ENCODE data around the gene ADAMTS19. TPM values are rescaled to one million over a fixed set of nuclear protein-coding genes. Genes with fewer than 3 reads are reported as not detected.
A peak's percentile ranks its signal among the peaks of the same experiment; 100 is the strongest.

The ADAMTS19 gene
- 4.5 TPM for polyA plus RNA-seq (2012; ENCODE audit: insufficient read length, low read depth)

- TF ChIP-seq TAF1 (IDR thresholded peaks at IDR 0.05; ENCODE audit: borderline replicate concordance, insufficient read depth, low read length), result no peak
- TF ChIP-seq FOXP2 (optimal IDR thresholded peaks at IDR 0.05; ENCODE audit: borderline replicate concordance, extremely low read depth, extremely low read length, insufficient read depth), result peak; percentile 46
Observed at GRCh38 chr5:129459777-129460671, at the start of gene ADAMTS19. ADAMTS19 (plus strand) TSS chr5:129460298; CDS start chr5:129460392, 94 bp downstream.

GRCh38 chr5:129410488-129410887 lies 49.6 kb upstream of the ADAMTS19 start:
- TF ChIP-seq FOXP2 (optimal IDR thresholded peaks at IDR 0.05; ENCODE audit: borderline replicate concordance, extremely low read depth, extremely low read length, insufficient read depth) (no peak), POLR2AphosphoS5 (IDR thresholded peaks at IDR 0.05; ENCODE audit: low read depth, low read length) (no peak), REST (IDR thresholded peaks at IDR 0.05; ENCODE audit: insufficient read depth in 1 of 2, low read depth in 2 of 2, low read length in 2 of 2) (no peak), SIN3A (IDR thresholded peaks at IDR 0.05; ENCODE audit: borderline replicate concordance, insufficient read depth, low read length) (no peak), TAF1 (IDR thresholded peaks at IDR 0.05; ENCODE audit: borderline replicate concordance, insufficient read depth, low read length) (no peak)

GRCh38 chr5:129412721-129413120 lies 47.4 kb upstream of the ADAMTS19 start:
- TF ChIP-seq SIN3A (IDR thresholded peaks at IDR 0.05; ENCODE audit: borderline replicate concordance, insufficient read depth, low read length) (no peak), POLR2AphosphoS5 (IDR thresholded peaks at IDR 0.05; ENCODE audit: low read depth, low read length) (no peak), FOXP2 (optimal IDR thresholded peaks at IDR 0.05; ENCODE audit: borderline replicate concordance, extremely low read depth, extremely low read length, insufficient read depth) (no peak), REST (IDR thresholded peaks at IDR 0.05; ENCODE audit: insufficient read depth in 1 of 2, low read depth in 2 of 2, low read length in 2 of 2) (no peak), TAF1 (IDR thresholded peaks at IDR 0.05; ENCODE audit: borderline replicate concordance, insufficient read depth, low read length) (no peak)

- TF ChIP-seq SIN3A (IDR thresholded peaks at IDR 0.05; ENCODE audit: borderline replicate concordance, insufficient read depth, low read length) (no peak), FOXP2 (optimal IDR thresholded peaks at IDR 0.05; ENCODE audit: borderline replicate concordance, extremely low read depth, extremely low read length, insufficient read depth) (no peak), REST (IDR thresholded peaks at IDR 0.05; ENCODE audit: insufficient read depth in 1 of 2, low read depth in 2 of 2, low read length in 2 of 2) (no peak), TAF1 (IDR thresholded peaks at IDR 0.05; ENCODE audit: borderline replicate concordance, insufficient read depth, low read length) (no peak), POLR2AphosphoS5 (IDR thresholded peaks at IDR 0.05; ENCODE audit: low read depth, low read length) (no peak)
Observed at GRCh38 chr5:129413570-129413969, 46.5 kb upstream of the ADAMTS19 start.

- no peak for TF ChIP-seq SIN3A (IDR thresholded peaks at IDR 0.05; ENCODE audit: borderline replicate concordance, insufficient read depth, low read length)
- TF ChIP-seq FOXP2 (optimal IDR thresholded peaks at IDR 0.05; ENCODE audit: borderline replicate concordance, extremely low read depth, extremely low read length, insufficient read depth), result no peak
- TF ChIP-seq TAF1 (IDR thresholded peaks at IDR 0.05; ENCODE audit: borderline replicate concordance, insufficient read depth, low read length), result no peak
Observed at GRCh38 chr5:129419292-129419691, 40.8 kb upstream of the ADAMTS19 start.

GRCh38 chr5:129425031-129425430 lies 35.1 kb upstream of the ADAMTS19 start:
- TF ChIP-seq POLR2AphosphoS5 (IDR thresholded peaks at IDR 0.05; ENCODE audit: low read depth, low read length) (no peak), FOXP2 (optimal IDR thresholded peaks at IDR 0.05; ENCODE audit: borderline replicate concordance, extremely low read depth, extremely low read length, insufficient read depth) (no peak)
